GM10266 (cell line): ENCODE results near the gene CPXM2.

Experiments used
- DNase-seq: peaks from one replicate; pipeline ENCODE4 v3.0.0; 2012; ENCODE audit errors: extremely low spot score
- TF ChIP-seq, protein P1 (sequence below): IDR thresholded peaks from 2 replicates; pipeline ENCODE4 v1.5.1; 2012; ENCODE audit warnings: mild to moderate bottlenecking, low read depth; ENCODE audit not compliant: control insufficient read depth, insufficient read depth; ENCODE audit errors: missing control alignments

CPXM2 gene

DNA sequence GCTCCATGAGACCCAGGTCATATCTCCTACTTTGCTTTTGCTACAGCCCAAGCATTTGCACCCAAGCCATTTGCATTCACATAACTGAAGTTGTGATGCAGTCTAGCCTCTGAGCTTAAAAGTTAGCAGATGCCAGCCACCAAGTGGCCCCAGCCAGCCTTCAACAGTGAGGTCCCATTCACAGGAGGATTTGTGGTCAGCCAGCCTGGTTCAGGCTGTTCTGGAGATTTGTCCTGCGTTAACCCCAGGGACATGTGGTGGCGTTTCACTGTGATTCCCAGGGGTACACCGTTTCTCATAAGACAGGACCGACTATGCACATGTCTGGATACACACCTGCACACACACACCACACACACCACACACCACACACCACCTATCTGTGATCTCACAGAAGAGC, 174.3 kb downstream of the CPXM2 start:
- DNase-seq: no peak
- TF ChIP-seq, protein P1, sequence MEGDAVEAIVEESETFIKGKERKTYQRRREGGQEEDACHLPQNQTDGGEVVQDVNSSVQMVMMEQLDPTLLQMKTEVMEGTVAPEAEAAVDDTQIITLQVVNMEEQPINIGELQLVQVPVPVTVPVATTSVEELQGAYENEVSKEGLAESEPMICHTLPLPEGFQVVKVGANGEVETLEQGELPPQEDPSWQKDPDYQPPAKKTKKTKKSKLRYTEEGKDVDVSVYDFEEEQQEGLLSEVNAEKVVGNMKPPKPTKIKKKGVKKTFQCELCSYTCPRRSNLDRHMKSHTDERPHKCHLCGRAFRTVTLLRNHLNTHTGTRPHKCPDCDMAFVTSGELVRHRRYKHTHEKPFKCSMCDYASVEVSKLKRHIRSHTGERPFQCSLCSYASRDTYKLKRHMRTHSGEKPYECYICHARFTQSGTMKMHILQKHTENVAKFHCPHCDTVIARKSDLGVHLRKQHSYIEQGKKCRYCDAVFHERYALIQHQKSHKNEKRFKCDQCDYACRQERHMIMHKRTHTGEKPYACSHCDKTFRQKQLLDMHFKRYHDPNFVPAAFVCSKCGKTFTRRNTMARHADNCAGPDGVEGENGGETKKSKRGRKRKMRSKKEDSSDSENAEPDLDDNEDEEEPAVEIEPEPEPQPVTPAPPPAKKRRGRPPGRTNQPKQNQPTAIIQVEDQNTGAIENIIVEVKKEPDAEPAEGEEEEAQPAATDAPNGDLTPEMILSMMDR: no peak

DNA sequence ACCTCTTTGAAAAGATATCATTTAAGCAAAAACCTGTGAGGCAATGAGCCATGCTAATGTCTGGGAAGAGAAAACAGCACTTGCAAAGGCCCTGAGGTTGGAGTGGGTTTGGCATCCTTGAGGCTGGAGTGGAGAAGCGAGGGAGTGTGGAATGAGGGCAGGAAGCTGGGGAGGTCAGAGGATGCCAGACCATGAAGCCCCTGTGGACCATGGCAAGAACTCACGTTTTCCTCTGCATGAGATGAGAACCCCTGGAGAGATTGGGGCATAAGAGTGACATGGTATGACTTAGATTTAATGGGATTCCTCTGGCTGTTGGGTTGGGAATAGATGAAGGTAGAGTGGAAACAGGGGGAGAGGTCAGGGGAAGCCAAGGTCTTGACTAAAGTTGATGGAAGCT, 176.1 kb downstream of the CPXM2 start:
- TF ChIP-seq, protein P1: no peak
- no peak for DNase-seq

- DNase-seq: no peak
- TF ChIP-seq, protein P1: no peak
These were observed 185.4 kb downstream of the CPXM2 start for GRCh38 chr10:123706236-123706635.

DNA sequence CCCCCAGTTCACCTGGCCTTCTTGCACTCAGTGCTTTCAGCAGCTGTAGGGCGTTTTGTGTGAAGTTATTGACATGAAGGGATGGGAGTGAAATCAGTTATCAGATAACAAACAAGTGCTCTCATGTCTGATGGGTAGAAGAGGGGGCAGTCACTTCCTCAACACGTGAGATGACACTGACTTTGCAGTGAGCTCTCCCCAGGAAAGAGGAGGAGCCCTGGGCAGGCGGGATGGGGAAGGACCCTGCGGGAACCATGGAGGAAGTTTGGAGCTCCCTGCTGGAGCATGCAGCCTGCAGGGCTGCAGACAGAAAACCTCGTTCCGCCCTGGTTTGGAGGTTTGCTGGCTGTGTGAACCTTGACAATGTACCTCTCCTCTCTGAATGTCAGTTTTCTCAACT, 186.8 kb downstream of the CPXM2 start:
- TF ChIP-seq, protein P1: no peak
- no peak for DNase-seq

DNA sequence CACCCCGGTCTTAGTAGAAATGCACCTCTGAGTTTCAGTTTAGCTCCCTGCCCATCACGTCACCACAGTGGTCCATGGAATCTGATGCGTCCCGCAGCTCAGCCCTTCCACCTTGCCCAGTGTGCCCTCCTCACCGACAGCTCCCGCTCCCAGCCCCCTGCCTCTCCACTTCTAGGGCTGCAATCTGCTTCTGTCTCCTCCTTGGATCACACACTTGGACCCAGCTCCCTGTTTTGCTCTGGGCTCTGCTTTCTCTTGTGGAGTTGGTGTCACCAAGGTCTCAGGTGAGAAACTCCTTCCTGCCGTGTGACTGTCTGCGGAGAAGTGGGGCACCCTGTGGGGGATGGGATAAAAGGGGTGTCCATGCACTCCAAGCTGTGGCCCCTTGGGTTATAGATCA, 187.5 kb downstream of the CPXM2 start:
- TF ChIP-seq, protein P1: no peak

DNA sequence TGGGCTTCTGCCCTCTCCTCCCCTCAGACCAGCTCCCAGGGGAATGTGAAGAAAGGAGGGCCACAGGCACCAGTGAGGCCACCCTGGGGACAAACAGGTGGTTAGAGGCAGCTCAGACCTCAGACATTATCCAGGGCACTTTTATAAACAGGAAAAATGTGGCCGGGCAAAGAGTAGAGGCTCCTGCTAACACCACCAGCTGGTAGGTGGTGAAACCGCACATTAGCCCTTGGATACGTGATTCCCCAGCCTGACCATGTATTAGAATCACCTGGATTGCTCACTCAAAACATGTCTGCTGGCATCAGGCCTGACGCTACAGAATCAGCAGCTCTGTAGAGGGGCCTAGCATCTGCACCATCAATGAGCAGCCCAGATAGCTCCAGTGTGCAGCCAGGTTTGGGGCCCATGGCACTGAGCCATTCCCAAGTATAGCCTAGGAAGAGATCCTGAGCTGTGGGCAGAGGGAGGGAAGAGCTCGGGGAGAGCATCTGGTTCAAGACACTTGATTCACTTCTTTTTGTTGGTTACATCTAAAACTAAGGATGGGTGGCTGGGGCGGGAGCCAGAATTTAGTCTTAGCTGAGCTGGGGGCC, 188.3 kb downstream of the CPXM2 start:
- no peak for DNase-seq
- TF ChIP-seq, protein P1: no peak

More for the DNA sequence above, 187.5 kb downstream of the CPXM2 start:
- DNase-seq: no peak
